Measurements from ENCODE around the gene FAM53B.

FAM53B gene

DNA sequence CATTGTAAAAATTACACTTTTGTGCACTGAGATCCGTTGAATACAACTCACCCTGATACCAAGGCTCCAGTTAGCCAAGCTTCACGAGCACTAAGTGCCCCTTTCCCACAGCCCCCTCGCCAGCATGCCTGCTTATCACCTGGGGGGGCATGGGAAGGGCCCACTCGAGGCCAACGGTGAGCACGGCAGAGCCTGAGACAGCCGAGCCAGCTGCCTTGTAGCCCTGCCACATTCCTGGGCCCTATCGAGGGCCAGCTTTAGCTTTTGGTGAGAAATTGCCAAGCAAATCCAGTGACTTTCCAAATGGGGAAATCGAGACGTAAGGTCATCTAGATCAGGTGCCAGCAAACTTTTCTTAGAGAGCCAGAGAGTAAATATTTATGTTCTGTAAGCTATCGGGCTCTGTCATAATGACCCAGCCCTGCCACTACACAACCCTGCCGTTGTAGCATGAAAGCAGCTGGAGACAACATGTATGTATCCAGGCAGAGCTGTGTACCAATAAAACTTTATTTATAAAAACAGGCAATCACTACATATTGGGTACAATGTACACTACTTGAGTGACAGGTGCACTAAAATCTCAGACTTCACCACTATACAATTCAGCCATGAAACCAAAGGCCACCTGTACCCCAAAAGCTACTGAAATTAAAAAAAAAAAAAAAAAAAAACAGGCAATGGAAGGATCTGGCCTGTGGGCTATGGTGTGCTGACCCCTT, 83.6 kb downstream of the FAM53B start:
- no peak for DNase-seq (ENCODE audit: low spot score)

DNA sequence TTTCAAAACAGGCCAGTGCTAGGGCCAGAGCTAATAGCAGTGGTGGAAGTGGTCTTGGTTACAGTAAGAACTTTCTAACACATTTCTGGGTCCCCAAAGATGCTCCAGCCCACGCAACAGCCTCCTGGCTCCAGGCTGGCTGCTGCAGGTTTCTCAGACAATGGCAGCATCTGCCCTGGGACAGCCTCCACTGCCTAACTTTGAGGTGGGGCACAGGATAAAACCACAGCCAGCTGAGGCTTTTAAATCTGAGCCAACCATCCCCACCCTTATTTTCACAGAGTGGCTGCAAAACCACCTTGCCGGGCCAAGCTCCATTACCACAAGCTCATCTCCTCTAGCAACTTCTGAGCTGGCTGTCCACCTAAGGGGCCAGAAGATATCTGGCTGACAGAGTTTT, 84.8 kb downstream of the FAM53B start:
- no peak for DNase-seq (ENCODE audit: low spot score)

DNA sequence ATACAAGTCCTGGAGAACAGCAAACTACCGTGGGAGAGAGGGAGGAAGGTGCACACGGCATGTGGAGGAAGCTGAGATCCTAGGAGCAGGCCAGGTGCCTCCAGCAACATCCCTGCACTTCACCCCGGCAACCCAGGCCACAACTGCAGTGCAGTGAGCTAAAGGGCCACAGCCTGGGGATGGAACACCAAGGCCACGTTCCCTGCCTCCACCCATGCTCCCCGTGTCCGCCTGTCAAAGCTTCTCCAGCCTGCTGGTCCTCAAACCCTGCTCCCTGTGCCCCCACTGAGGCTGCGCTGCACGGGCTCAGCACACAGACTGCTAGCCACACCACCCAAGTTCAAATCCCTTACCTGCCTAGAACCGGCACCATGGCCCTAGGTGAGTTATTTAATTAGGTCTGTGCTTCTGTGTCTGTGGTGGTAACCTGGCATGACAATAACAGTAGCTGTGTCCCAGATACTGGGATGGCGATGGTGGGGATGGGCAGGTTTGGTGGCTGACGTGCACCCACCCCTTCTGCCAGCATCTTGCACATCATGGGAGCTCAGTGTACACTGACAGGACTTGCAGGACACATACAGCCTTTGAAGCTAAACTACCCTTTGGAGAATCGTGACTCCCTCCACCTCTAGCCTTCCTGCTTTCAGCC, 85.5 kb downstream of the FAM53B start:
- DNase-seq (ENCODE audit: low spot score): no peak

DNA sequence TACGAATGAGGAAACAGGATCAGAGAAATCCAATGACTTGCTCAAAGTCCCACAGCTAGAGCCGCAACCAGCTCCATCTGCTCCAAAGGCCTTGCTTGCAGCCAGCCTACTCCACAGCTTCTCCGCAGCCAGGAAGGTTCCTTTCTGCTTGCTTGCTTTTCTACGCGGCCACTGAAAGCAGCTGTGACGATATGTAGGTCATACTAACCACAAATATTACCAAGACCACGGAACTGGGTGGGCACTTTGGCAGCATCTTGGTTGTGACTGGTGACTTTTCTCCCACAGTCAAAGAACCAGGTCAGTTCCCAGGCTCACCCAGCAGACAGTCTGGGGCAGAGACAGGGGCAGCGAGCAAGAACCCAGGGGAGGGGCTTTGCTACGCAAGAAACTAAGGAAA, 86.4 kb downstream of the FAM53B start:
- no peak for DNase-seq (ENCODE audit: low spot score)

DNA sequence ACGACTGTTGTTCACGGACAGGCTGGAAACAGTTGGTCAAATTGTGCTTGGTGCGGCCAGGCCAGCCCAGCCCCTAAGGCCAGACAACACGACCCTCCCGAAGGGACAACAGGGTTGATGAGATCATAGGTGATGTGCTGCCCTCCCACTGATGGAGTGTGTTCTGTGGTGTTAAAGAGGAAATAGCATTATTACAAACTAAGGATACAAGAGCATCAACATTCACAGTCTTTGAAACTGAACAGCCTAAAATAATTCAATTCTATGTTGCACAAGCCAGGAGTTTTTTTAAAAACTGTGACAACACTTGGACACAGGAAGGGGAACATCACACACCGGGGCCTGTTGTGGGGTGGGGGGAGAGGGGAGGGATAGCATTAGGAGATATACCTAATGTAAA, 87.6 kb downstream of the FAM53B start:
- DNase-seq (ENCODE audit: low spot score): no peak

DNA sequence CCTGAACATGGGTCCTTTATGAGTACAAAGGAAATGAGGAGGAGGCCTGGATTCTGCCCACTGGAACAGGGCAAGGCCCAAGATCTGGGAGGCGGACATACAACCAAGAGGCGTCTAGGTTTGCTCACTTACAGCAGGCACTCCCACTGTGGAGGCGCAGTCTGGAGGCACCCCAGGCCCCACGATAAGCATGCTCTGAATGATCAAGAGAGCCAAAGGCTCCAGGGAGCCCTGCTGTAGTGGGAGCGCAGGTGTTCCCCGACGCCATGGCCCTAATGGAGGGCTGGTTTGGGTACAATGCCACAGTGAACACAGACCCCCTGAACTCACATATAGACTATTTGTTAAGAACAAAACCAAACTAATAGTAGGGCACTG, 88.1 kb downstream of the FAM53B start:
- DNase-seq (ENCODE audit: low spot score): no peak

DNA sequence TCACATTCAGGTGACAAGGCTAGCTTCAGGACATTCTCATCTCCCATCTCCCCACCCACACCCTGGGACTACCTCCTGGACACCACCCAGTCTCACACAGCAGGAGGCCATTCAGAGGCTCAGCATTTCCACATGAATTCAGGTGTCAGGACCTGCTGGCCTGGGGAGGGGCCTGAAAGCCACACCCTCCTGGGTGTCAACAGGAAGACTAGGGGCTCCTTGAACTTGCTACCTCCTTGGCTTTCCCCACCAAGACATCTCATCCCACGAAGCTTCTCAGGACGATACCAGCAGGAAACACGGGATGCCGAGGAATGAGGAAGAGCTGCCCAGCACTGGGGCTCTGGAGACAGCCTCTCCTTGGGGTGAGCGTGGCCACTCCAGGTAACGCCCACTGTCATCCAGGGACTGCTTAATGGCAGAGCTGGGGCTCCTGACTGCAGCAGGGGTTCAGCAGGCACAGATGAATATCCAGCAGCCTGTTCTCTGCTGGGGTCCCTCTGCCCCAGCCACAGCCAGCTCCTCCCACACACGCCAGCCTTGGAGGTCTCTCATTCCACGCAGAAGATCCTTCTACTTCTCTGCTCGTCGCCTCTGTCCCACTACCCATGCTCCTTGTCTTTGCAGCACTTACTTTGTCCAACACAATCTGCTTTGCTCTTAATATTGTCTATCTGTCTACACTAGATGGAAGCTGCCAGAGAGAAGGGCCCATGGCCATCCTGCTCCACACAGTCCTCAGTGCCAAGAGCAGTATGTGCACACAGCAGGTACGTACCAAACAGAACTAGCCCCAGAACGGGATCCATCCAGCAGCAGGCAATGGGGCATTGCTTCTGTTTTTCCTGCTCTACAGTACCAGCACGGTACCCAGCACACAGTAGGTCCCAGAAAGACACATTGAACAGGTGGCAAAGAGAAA, 88.7 kb downstream of the FAM53B start:
- DNase-seq (ENCODE audit: low spot score): no peak

DNA sequence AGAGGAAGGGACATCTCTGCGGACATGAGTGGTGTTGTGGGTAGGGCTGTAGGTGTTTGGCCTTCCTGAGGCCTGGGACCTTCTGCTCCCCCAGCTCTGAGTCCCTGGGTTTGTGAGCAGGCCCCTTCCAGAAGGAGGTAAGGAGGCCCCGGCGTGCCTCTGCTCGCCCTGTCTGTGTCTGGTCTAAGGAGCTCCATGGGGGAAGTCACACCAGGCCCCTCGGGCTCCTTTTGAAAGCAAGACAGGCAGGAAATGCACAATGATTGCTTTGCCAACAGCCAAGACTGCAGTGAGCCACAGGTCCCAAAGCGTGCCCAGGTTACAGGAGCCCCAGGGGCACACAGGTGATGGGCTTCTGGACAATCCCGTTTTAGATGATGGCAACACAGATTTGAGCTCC, 89.5 kb downstream of the FAM53B start:
- DNase-seq (ENCODE audit: low spot score): no peak

DNA sequence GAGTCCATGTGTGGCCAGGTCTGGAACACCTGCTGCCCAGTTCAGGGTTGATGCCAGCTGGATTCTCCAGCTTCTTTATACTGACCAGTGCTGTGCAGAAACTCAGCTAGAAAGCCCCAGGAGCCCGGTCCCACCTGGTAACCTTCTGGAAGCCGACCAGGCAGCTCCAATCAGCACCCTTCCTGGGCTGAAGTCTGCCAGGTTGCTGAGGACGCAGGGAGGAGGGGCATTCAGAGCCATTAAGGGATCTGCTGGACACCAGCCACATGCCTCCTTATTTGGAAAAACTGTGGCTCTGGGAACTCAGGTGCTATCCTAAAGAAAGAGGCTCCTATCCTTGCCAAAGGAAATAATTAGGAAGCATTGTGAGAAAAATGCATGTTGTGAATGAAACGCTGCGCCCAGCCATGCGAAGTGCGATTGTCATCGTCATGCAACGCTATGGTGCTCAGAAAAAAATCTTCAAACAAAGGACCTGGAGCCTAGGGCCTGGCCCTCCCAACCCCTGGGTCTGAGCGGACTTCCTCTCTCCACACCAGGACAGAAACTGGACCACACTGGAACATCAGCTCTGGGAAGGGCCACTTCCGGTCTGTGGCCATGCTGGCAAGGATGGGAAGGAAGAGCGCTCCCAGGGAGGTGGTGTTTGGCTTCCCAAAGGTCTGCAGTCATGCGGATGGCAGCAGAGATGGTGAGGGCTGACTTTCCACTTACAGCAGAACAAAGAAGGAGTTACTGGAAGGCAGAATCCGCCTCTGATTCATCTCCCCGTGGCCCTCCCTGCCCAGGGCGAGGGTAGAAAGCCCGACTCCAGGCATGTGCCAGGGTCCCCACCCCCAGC, 90.1 kb downstream of the FAM53B start:
- DNase-seq (ENCODE audit: low spot score): no peak

DNA sequence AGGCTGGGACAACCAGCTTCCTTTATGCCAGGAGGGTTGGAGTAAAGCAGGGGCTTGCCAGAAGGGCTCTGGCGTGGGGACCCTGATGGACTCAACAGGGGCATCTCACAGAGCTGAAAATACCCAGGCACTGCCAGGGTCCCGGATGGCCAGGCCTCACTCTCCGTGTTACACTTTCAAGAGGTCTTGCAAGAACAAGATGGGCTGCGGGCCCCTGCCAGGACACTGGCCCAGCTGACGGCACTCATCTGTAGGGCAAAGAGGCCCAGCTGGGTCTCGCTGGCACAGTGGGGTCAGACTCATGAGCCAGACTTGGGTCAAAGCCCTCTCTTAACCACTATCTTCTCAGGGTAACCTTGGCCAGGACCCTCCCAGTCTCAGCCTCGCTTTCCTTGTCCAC, 90.9 kb downstream of the FAM53B start:
- DNase-seq (ENCODE audit: low spot score): no peak

DNA sequence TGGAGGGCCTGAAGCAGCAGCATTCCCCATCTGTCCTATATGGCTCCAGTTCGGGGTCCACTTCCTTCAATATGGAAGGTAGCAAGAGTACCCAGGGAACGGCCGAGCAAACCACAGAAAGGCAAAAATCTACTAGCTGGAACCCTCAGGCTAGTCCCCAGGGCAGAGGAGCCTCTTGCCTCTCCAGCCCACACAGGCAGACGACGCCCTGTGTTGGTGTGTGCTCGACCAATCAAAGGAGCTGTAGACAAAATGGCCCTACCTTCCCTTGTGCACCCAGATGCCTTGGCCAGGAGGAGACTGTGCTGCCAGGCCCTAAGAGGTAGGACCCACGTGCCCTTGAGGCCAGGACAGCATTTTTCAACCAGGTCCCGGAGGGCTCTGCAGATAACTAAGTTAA, 91.5 kb downstream of the FAM53B start:
- no peak for DNase-seq (ENCODE audit: low spot score)

DNA sequence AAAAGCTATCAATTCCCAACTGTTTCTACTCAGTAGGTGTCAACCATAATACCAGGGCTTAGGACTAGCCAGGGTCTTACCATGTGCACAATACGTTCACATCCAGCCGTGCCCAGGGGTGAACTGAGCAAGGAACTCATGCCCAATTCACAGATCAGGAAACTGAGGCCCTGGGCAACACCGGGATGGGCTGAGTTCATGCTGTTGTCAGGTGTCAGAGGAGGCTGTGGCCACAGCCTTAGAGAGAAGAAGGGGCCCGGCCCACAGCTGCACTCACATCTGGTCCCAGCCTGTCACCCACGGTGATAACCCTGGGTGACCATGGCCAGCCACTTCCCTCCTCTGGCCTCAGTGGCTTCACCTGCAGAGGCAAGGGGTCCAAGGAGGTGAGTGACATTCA, 92.0 kb downstream of the FAM53B start:
- DNase-seq (ENCODE audit: low spot score): no peak

DNA sequence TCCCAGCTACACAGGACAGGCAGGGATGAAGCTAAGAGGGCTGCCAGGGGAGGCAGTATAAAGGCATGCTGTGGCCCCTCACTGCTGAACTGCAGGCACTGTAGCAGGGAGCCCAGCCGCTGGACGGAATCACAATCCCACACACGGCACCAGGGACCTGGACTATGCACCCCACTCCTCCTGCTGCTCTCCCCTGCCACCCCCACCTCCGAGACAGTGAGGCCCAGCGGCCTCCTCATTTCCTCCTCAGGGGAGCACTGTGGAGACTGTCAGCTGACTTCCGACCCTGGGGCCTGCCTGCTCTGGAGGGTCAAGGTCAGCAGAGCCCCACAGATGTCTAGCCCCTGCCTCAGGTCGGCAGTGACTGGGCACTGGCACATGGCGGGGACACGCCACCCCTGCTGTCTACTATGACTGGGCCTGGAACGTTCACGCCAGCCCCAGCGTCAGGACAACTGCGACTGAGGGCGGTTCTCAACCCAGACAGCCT, 92.7 kb downstream of the FAM53B start:
- DNase-seq (ENCODE audit: low spot score): no peak

DNA sequence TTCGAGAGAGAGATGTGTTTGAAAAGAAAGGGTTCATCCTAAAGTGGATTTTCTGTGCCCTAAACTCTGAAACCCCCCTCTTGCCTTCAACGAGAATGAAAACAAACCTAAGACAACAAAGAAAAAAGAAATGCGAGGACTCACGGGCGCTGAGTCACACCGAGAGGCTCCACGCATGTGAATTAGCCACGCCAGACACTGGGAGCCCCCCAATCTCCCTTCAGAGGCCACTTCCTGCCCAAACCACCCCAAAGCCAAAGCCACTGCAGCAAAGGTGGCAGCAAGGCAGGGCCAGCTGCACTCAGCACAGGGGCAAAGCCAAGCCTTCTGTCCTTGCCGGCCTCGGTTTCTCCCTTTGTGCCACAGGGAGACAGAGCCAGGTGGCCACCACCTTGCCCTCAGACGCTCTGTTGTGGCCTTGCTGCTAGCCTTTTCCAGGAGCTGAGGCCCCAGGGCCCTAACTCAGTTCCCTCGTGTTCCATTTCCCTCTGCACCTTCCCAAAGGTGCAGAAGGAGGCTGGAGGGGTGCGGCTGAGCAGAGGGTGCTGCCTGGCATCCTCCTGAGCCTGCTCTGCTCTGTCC, 93.3 kb downstream of the FAM53B start:
- DNase-seq (ENCODE audit: low spot score): no peak

DNA sequence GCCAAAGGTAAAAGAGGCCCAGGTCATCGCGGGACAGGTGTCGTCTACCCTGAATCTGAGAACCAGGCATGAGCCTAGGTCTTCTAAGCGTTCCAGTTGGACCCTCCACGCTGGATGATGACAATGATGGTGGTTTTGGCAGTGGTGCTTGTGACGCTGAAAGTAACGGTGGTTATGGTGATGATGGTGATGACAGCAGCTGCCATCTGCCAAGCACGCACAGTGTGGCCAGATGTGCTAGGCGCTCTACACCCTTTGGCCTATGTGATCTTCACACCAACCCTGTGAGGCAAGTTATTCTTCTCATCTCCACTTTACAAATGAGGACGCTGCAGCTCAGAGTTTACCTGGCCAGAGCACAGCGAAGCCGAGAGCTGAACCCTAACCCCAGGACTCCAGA, 93.9 kb downstream of the FAM53B start:
- DNase-seq (ENCODE audit: low spot score): no peak

DNA sequence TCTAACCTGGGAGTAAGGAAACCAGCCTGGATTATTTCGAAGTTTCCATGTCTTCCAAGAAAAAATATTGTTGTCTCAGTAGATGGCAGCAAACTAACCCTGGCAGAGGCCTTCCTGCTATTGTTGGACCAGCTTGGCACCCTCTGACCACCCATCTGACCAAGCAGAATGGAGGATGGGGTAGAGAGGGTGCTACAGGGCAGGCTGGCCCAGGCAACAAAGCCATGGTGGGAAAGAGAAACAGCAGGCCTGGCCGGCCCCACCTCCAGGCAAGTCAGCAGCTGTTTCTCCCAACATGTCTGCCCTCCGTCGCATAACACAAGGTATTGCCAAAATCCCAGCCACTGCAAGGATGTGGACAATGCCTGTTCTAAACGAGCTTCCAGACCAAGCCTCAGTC, 95.0 kb downstream of the FAM53B start:
- DNase-seq (ENCODE audit: low spot score): no peak

DNA sequence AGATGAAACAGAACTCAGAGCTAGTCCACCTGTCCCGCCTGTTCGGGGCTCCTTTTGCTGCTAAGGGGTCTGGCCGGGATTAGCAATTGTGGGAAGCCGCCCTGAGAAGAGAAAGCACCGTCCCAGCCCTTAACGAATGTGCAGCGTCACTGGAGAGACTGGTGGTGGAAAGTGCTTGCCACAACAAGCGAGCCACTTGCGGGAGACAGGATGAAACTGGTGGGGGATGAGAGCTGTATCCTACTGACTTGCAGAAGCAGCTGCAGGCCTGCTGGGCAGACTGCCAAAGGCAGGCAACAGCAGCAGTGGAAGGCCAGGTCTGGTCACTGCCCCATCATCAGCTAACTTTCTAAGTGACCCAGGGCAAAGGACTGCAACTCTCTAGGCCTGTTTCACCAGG, 95.4 kb downstream of the FAM53B start:
- peak; percentile 52 for DNase-seq (ENCODE audit: low spot score)

DNA sequence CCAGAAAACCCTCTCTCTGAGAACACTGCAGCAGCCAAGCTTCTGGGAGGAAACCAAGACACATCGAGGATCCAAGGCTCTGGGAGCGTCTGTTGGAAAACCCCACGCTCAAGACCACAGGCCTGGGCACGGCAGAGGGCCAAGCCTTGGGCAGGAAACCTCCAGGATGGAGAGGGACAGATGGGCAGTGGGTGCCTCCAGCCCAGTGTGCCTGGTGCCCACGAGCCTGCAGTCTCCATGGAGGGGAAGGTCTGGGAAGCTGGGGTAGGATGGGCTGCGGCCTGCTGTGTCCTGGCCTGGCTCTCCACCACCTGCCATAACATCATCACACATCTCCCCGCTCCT, 96.1 kb downstream of the FAM53B start:
- DNase-seq (ENCODE audit: low spot score): no peak

DNA sequence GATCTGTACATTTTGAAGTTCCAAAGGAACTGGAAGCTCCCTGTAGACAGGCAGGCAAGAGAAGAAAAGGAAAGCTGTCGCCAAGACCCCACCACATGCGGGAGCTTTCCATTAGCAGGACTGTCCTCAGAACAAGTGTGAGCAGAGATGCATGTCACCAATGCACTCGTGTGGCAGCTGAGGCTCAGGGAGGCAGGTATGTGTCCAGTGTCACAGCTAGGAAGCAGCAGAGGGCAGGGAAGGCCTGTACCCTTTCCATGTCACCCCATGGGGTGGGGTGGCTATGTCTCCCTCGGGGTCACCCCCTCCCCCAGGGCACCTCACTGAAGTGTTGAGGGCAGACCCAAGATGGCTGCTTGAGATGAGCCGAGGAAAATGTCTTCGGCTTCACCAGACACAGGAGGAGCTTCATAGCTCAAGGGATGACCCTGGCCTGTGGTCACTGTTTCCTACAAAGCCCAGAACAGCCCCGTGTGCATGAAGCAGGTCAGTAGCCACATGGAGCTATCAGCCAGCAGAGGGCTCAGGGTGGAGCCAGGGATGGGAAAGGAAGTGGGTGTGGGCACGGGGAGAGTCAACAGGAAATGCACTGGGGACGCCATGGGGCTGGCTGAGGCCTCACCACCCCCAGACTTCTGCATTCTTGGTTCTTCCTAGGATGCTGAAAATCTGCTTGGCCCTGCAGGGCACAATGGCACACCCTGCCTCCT, 96.6 kb downstream of the FAM53B start:
- no peak for DNase-seq (ENCODE audit: low spot score)

DNA sequence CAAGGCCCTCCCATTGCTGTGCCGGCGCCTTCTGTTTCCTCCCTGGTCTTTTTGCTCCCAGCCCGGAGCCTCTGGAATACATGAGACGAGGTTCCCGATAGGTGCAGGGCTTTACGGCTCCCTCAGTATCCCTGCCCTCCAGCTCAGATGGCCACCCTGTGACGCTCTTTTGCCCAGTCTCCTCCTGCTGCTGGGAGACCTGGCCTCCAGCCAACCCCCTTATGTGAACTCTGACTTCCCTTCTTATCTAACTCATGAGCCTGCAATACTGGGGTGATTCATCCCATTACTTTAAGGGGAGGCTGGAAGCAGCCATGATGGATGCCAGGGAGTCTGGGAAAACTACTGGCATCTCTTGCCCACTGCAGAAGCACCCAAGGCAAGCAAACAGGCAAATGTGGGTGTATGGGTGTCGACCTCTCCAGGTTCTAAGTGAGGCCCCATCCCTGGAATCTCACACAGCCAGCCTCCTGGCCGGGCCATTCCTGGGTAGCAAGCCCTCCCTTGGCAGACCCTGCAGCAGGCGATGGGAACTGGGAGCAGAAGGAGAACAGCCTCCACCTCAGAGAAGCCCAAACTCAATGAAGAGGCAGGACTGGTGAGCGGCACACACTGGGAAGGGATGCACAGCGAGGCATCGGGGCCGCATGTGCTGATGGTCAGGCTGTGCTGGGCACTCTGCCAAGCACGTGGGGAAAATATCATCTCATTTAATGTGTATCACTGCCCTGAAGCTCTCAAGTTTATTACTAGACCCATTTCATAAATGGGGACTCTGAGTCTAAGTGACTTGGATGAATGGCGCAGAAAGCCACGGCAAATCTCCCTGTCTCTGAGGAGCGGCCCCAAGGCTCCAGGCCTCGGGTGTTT, 97.5 kb downstream of the FAM53B start:
- peak; percentile 49 for DNase-seq (ENCODE audit: low spot score)
